Body of pancreas (tissue), 4 donors: ENCODE measurements around the gene ST8SIA5. TPM values are rescaled to one million over a fixed set of nuclear protein-coding genes. Genes with fewer than 3 reads are reported as not detected.

Experiments used
- ATAC-seq: fragments of 150-250 bp; one replicate; pipeline ENCODE4 v1.9.1; 2016
- DNase-seq, 4 donors: peaks; one replicate each; pipeline ENCODE4 v3.0.0-alpha.2; 2019
- H3K27ac ChIP-seq, 4 donors: fragments of 200-600 bp; sonication (generic); 1 replicate in 3 of 4; 2 replicates in 1 of 4; pipeline versions ENCODE4 v1.5.1 to v1.6.1; 2016 to 2019; ENCODE audit warnings: mild to moderate bottlenecking in 1 of 4, mixed read lengths in 1 of 4, moderate library complexity in 1 of 4
- H3K27me3 ChIP-seq, 2 donors: fragments of 200-600 bp; sonication (generic); one replicate each; pipeline ENCODE4 v1.6.0; 2016; ENCODE audit warnings: mild to moderate bottlenecking in 1 of 2
- H3K36me3 ChIP-seq, 2 donors: fragments of 200-600 bp; sonication (generic); replicated peaks in 1 of 2; 2 replicates each; pipeline ENCODE4 v1.5.1; 2016; ENCODE audit warnings: low read depth in 2 of 2; ENCODE audit not compliant: insufficient read depth in 1 of 2
- H3K4me1 ChIP-seq: fragments of 200-600 bp; sonication (generic); one replicate; pipeline ENCODE4 v1.6.0; 2016
- H3K4me3 ChIP-seq, 2 donors: fragments of 200-600 bp; sonication (generic); 1 replicate in 1 of 2; 2 replicates in 1 of 2; pipeline ENCODE4 v1.5.1; 2016 to 2019
- H3K9me3 ChIP-seq, 3 donors: fragments of 200-600 bp; sonication (generic); 1 replicate in 2 of 3; 2 replicates in 1 of 3; pipeline ENCODE4 v1.5.1; 2016
- CTCF ChIP-seq, 7 experiments: fragments of 450-650 bp in 4 of 7; fragments of 200-600 bp in 3 of 7; sonication (generic) in 3 of 7; IDR thresholded peaks; one replicate each; pipeline ENCODE4 v1.5.1; 2016 to 2019; ENCODE audit warnings: antibody characterized with exemption in 7 of 7
- POLR2A ChIP-seq, 3 donors: fragments of 450-650 bp; IDR thresholded peaks; one replicate each; pipeline ENCODE4 v1.6.1; 2016; ENCODE audit warnings: antibody characterized with exemption in 3 of 3, mild to moderate bottlenecking in 2 of 3
- WGBS, 2 donors: methylation state at CpG; one replicate each; pipeline ENCODE4 v1.1.5; 2017; 5-methylcytosine and 5-hydroxymethylcytosine counted together
- intact Hi-C: fragments of 100-400 bp; cut with DNase I; formaldehyde crosslinking; loops from one replicate; pipeline ENCODE4 v1.15.1; 2023
- total RNA-seq, 2 donors: library from RNA; depleted of rRNA; stranded (reverse); fragments of >200 nt; gene quantifications; one replicate each; pipeline ENCODE4 v1.1.0, GENCODE V29; 2016

ST8SIA5 gene
- total RNA-seq, 2 donors from 2014 or later, result under 0.01 to 1.6 TPM

- no peak for ATAC-seq
- H3K9me3 ChIP-seq, result no peaks in the 10 kb centered on the region
- DNase-seq, result no peak
- no peak overlapping the region for H3K4me3 ChIP-seq
- no peaks in the 10 kb centered on the region for H3K27me3 ChIP-seq
- H3K27ac ChIP-seq, result no peak overlapping the region
- WGBS, 2 donors, result 62 to 71% methylated on average over 11 to 12 of the region's 12 CpGs
- H3K36me3 ChIP-seq, result no peaks in the 10 kb centered on the region
- H3K4me1 ChIP-seq, result no peaks in the 10 kb centered on the region
- TF ChIP-seq POLR2A (IDR thresholded peaks at IDR 0.05), result no peak
- no peak for TF ChIP-seq CTCF (IDR thresholded peaks at IDR 0.05)
- intact Hi-C loops, result no loop called here
Observed at GRCh38 chr18:46688853-46689525, 67.9 kb downstream of the ST8SIA5 start.

GRCh38 chr18:46686186-46686585 is 70.7 kb downstream of the ST8SIA5 start:
- WGBS, 2 donors, result 78 to 81% methylated on average over 8 to 9 of the region's 9 CpGs
- TF ChIP-seq POLR2A (IDR thresholded peaks at IDR 0.05), result no peak
- no peak for TF ChIP-seq CTCF (IDR thresholded peaks at IDR 0.05)
- no peak overlapping the region for H3K4me3 ChIP-seq
- no peaks in the 10 kb centered on the region for H3K36me3 ChIP-seq
- H3K9me3 ChIP-seq, result no peaks in the 10 kb centered on the region
- no peak for ATAC-seq
- intact Hi-C loops, result no loop called here
- no peaks in the 10 kb centered on the region for H3K4me1 ChIP-seq
- H3K27ac ChIP-seq, result no peak overlapping the region
- no peak for DNase-seq
- H3K27me3 ChIP-seq, result no peaks in the 10 kb centered on the region

GRCh38 chr18:46683252-46683651 is 73.6 kb downstream of the ST8SIA5 start:
- Histone ChIP-seq H3K27ac (no peak overlapping the region), H3K27me3 (no peaks in the 10 kb centered on the region), H3K9me3 (no peaks in the 10 kb centered on the region), H3K36me3 (no peaks in the 10 kb centered on the region), H3K4me3 (no peak overlapping the region), H3K4me1 (no peaks in the 10 kb centered on the region)
- DNase-seq, result no peak
- TF ChIP-seq CTCF (IDR thresholded peaks at IDR 0.05) (no peak), POLR2A (IDR thresholded peaks at IDR 0.05) (no peak)
- no peak for ATAC-seq
- 70 to 94% methylated on average over 4 of the region's 4 CpGs for WGBS, 2 donors
- intact Hi-C loops, result no loop called here

- WGBS, 2 donors, result 65% methylated on average over 12 of the region's 12 CpGs
- Histone ChIP-seq H3K36me3 (no peaks in the 10 kb centered on the region), H3K4me1 (no peaks in the 10 kb centered on the region), H3K27me3 (no peaks in the 10 kb centered on the region), H3K4me3 (no peak overlapping the region), H3K27ac (no peak overlapping the region), H3K9me3 (no peaks in the 10 kb centered on the region)
- no peak for DNase-seq
- no peak for TF ChIP-seq CTCF (IDR thresholded peaks at IDR 0.05)
- no peak for TF ChIP-seq POLR2A (IDR thresholded peaks at IDR 0.05)
- intact Hi-C loops, result no loop called here
- no peak for ATAC-seq
Observed at GRCh38 chr18:46680784-46681695, 75.8 kb downstream of the ST8SIA5 start.
